ENCODE measurements around the gene RFFL.

The RFFL gene

DNA sequence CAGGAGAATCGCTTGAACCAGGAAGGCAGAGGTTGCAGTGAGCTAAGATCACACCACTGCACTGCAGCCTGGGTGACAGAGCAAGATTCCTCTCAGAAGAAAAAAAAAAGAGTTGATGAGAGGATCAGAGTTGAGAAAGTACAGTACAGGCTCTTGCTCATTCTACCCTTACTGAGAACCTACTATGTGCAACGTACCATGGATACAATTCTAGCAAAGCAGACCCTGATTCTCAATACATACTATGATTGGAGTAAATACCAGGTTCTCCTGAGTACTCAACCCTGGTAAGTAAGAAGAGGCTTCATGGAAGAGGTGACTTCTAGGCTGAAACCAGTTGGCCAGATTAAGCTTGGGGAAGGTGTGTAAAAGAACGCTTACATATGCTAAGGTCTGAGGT is 1.2 kb downstream of the RFFL start:
- Histone ChIP-seq H3K36me3 (replicated peaks in 1 of 2; ENCODE audit: control insufficient read depth in 2 of 2, insufficient read depth in 2 of 2, low read length in 2 of 2) (no peaks in the 10 kb centered on the region), H3K9me3 (replicated peaks in 1 of 2; ENCODE audit: control insufficient read depth in 2 of 2, insufficient read depth in 1 of 2, low read depth in 1 of 2, low read length in 2 of 2) (no peaks in the 10 kb centered on the region), H2AFZ (ENCODE audit: low read length) (no peak overlapping the region), H2BK15ac (ENCODE audit: low read length) (no peak overlapping the region), H2BK120ac (ENCODE audit: low read depth, low read length) (no peak overlapping the region), H3K79me1 (ENCODE audit: low read depth, low read length) (no peaks in the 10 kb centered on the region), H3K4me1 (ENCODE audit: control insufficient read depth in 2 of 2, insufficient read depth in 1 of 2, low read depth in 1 of 2, low read length in 2 of 2) (peaks cover 6 to 7% of the 10 kb centered on the region in 2 donors), H3K4me2 (ENCODE audit: insufficient read depth, low read length, poor library complexity, severe bottlenecking) (no peak overlapping the region), H2BK12ac (ENCODE audit: low read length) (no peak overlapping the region), H2AK5ac (ENCODE audit: low read depth, low read length) (no peak overlapping the region), H3K9ac (ENCODE audit: low read depth, low read length, poor library complexity) (no peak overlapping the region), H3K4ac (ENCODE audit: low read length) (no peak overlapping the region), H2BK5ac (ENCODE audit: low read length) (no peak overlapping the region), H3K14ac (ENCODE audit: low read length) (no peak overlapping the region), H3K23ac (ENCODE audit: low read depth, low read length, poor library complexity) (no peak overlapping the region), H3K27me3 (ENCODE audit: control insufficient read depth in 3 of 3, insufficient read depth in 3 of 3, low read depth in 1 of 3, low read length in 3 of 3) (no peaks in the 10 kb centered on the region), H4K8ac (ENCODE audit: low read depth, low read length) (no peak overlapping the region), H3K4me3 (ENCODE audit: low read length in 2 of 2) (no peak overlapping the region), H3K18ac (ENCODE audit: low read length) (no peak overlapping the region), H4K91ac (ENCODE audit: low read depth, low read length, poor library complexity) (no peak overlapping the region), H3K27ac (replicated peaks; ENCODE audit: low read length) (no peak overlapping the region)
- no CpG with 5 or more reads among the region's 3 CpGs for WGBS, 2 donors (ENCODE audit: extremely low coverage in 2 of 2, insufficient read length in 2 of 2, insufficient replicate concordance in 1 of 2)
- DNase-seq (ENCODE audit: low spot score) = no peak

DNA sequence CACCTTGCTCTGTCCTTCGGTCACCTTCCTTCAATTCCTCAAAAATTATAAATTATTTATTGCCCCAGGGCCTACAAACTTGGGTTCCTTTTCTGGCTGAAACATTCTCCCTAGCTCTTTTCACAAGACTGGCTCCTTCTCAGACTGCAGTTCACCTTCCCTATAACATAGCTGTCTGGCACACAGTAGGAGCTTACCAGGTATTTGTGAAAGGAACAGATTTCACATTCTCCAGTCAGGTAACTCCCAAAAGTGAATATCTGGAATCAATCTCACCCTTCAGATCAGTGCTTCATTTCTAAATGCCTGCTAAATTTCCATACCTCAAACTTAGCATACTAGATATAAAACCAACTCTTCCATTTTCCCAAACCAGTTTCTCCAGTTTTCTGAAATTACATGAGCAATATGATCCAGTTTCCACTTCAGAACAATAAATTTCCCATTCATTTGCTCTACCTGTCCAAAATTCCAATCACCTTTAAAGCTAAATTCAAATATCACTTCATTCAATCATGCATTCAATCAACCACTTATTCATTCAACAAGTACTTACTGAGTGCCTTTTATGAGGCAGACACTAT is 6.1 kb downstream of the RFFL start:
- H3K79me1 ChIP-seq (ENCODE audit: low read depth, low read length) = no peaks in the 10 kb centered on the region
- no peak overlapping the region for H3K9ac ChIP-seq (ENCODE audit: low read depth, low read length, poor library complexity)
- DNase-seq (ENCODE audit: low spot score) = no peak
- no peak overlapping the region for H2BK12ac ChIP-seq (ENCODE audit: low read length)
- no peak overlapping the region for H3K4me3 ChIP-seq (ENCODE audit: low read length in 2 of 2)
- H4K91ac ChIP-seq (ENCODE audit: low read depth, low read length, poor library complexity) = no peak overlapping the region
- WGBS, 2 donors (ENCODE audit: extremely low coverage in 2 of 2, insufficient read length in 2 of 2, insufficient replicate concordance in 1 of 2) = no CpG with 5 or more reads among the region's 1 CpG
- no peak overlapping the region for H2BK120ac ChIP-seq (ENCODE audit: low read depth, low read length)
- H4K8ac ChIP-seq (ENCODE audit: low read depth, low read length) = no peak overlapping the region
- H3K9me3 ChIP-seq (replicated peaks in 1 of 2; ENCODE audit: control insufficient read depth in 2 of 2, insufficient read depth in 1 of 2, low read depth in 1 of 2, low read length in 2 of 2) = no peaks in the 10 kb centered on the region
- no peak overlapping the region for H3K23ac ChIP-seq (ENCODE audit: low read depth, low read length, poor library complexity)
- H2AFZ ChIP-seq (ENCODE audit: low read length) = no peak overlapping the region
- no peak overlapping the region for H2AK5ac ChIP-seq (ENCODE audit: low read depth, low read length)
- no peak overlapping the region for H3K4me2 ChIP-seq (ENCODE audit: insufficient read depth, low read length, poor library complexity, severe bottlenecking)
- no peak overlapping the region for H2BK5ac ChIP-seq (ENCODE audit: low read length)
- no peaks in the 10 kb centered on the region for H3K36me3 ChIP-seq (replicated peaks in 1 of 2; ENCODE audit: control insufficient read depth in 2 of 2, insufficient read depth in 2 of 2, low read length in 2 of 2)
- H3K4ac ChIP-seq (ENCODE audit: low read length) = no peak overlapping the region
- H3K27ac ChIP-seq (replicated peaks; ENCODE audit: low read length) = no peak overlapping the region
- no peak overlapping the region for H3K14ac ChIP-seq (ENCODE audit: low read length)
- no peak overlapping the region for H2BK15ac ChIP-seq (ENCODE audit: low read length)
- no peak overlapping the region for H3K18ac ChIP-seq (ENCODE audit: low read length)
- H3K4me1 ChIP-seq (ENCODE audit: control insufficient read depth in 2 of 2, insufficient read depth in 1 of 2, low read depth in 1 of 2, low read length in 2 of 2) = peaks cover 0 to 3% of the 10 kb centered on the region in 2 donors
- no peaks in the 10 kb centered on the region for H3K27me3 ChIP-seq (ENCODE audit: control insufficient read depth in 3 of 3, insufficient read depth in 3 of 3, low read depth in 1 of 3, low read length in 3 of 3)

DNA sequence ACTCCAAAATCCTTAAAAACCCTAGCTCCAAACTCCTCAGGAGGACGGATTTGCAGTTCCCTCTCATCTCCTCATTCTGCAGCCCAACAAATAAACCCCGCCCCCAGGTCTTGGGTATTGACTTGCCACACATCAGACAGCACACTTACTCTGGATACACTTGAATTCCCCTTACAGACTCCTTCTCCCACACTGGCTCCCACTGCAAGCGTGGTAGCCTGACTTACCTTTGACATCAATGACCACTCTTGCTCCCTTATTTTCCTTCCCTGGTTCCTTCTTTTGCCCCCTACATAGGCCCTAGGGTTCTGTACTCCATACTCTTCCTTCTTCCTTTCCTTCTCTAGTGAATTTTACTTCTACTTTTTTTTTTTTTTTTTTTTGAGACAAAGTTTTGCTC is 7.5 kb downstream of the RFFL start:
- H2BK120ac ChIP-seq (ENCODE audit: low read depth, low read length) = no peak overlapping the region
- H3K9ac ChIP-seq (ENCODE audit: low read depth, low read length, poor library complexity) = no peak overlapping the region
- no peak for DNase-seq (ENCODE audit: low spot score)
- no peak overlapping the region for H2BK12ac ChIP-seq (ENCODE audit: low read length)
- no peak overlapping the region for H2BK15ac ChIP-seq (ENCODE audit: low read length)
- no peak overlapping the region for H3K23ac ChIP-seq (ENCODE audit: low read depth, low read length, poor library complexity)
- H3K14ac ChIP-seq (ENCODE audit: low read length) = no peak overlapping the region
- H3K9me3 ChIP-seq (replicated peaks in 1 of 2; ENCODE audit: control insufficient read depth in 2 of 2, insufficient read depth in 1 of 2, low read depth in 1 of 2, low read length in 2 of 2) = no peaks in the 10 kb centered on the region
- H3K4me3 ChIP-seq (ENCODE audit: low read length in 2 of 2) = no peak overlapping the region
- no peak overlapping the region for H2AK5ac ChIP-seq (ENCODE audit: low read depth, low read length)
- H2BK5ac ChIP-seq (ENCODE audit: low read length) = no peak overlapping the region
- no peak overlapping the region for H4K91ac ChIP-seq (ENCODE audit: low read depth, low read length, poor library complexity)
- peaks cover 0 to 3% of the 10 kb centered on the region in 2 donors for H3K4me1 ChIP-seq (ENCODE audit: control insufficient read depth in 2 of 2, insufficient read depth in 1 of 2, low read depth in 1 of 2, low read length in 2 of 2)
- no peak overlapping the region for H3K4ac ChIP-seq (ENCODE audit: low read length)
- no peak overlapping the region for H3K27ac ChIP-seq (replicated peaks; ENCODE audit: low read length)
- H3K36me3 ChIP-seq (replicated peaks in 1 of 2; ENCODE audit: control insufficient read depth in 2 of 2, insufficient read depth in 2 of 2, low read length in 2 of 2) = no peaks in the 10 kb centered on the region
- WGBS, 2 donors (ENCODE audit: extremely low coverage in 2 of 2, insufficient read length in 2 of 2, insufficient replicate concordance in 1 of 2) = no CpG with 5 or more reads among the region's 3 CpGs
- H3K18ac ChIP-seq (ENCODE audit: low read length) = no peak overlapping the region
- H4K8ac ChIP-seq (ENCODE audit: low read depth, low read length) = no peak overlapping the region
- H3K27me3 ChIP-seq (ENCODE audit: control insufficient read depth in 3 of 3, insufficient read depth in 3 of 3, low read depth in 1 of 3, low read length in 3 of 3) = no peaks in the 10 kb centered on the region
- H3K4me2 ChIP-seq (ENCODE audit: insufficient read depth, low read length, poor library complexity, severe bottlenecking) = no peak overlapping the region
- H2AFZ ChIP-seq (ENCODE audit: low read length) = no peak overlapping the region
- H3K79me1 ChIP-seq (ENCODE audit: low read depth, low read length) = no peaks in the 10 kb centered on the region

DNA sequence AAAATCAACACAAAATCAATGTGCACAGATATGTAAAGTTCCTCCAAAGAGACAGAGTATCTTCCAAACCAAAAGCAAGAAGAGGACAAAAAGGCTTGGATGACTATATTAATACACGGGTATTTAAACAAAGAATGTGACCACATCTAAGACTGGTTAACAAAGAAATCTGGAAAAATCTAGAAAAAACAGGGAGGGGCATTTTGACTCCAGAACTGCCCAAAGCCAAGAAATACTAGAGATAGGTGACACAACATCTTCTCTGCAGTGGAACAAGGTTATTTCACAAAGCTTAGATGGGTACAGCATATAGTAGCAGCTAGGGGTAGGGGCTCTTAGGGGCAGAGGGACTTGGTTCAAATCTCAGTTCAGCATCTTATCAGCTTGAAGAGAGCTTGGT is 10.3 kb downstream of the RFFL start:
- no CpG with 5 or more reads among the region's 1 CpG for WGBS, 2 donors (ENCODE audit: extremely low coverage in 2 of 2, insufficient read length in 2 of 2, insufficient replicate concordance in 1 of 2)
- H2AFZ ChIP-seq (ENCODE audit: low read length) = no peak overlapping the region
- no peak overlapping the region for H3K9ac ChIP-seq (ENCODE audit: low read depth, low read length, poor library complexity)
- no peak overlapping the region for H3K14ac ChIP-seq (ENCODE audit: low read length)
- no peak overlapping the region for H3K23ac ChIP-seq (ENCODE audit: low read depth, low read length, poor library complexity)
- H3K18ac ChIP-seq (ENCODE audit: low read length) = no peak overlapping the region
- no peak overlapping the region for H3K4me2 ChIP-seq (ENCODE audit: insufficient read depth, low read length, poor library complexity, severe bottlenecking)
- H3K4me1 ChIP-seq (ENCODE audit: control insufficient read depth in 2 of 2, insufficient read depth in 1 of 2, low read depth in 1 of 2, low read length in 2 of 2) = peaks cover 0 to 3% of the 10 kb centered on the region in 2 donors
- H3K27ac ChIP-seq (replicated peaks; ENCODE audit: low read length) = no peak overlapping the region
- no peak overlapping the region for H2BK15ac ChIP-seq (ENCODE audit: low read length)
- no peak overlapping the region for H4K8ac ChIP-seq (ENCODE audit: low read depth, low read length)
- no peak overlapping the region for H2BK12ac ChIP-seq (ENCODE audit: low read length)
- H2AK5ac ChIP-seq (ENCODE audit: low read depth, low read length) = no peak overlapping the region
- no peak overlapping the region for H3K4ac ChIP-seq (ENCODE audit: low read length)
- no peaks in the 10 kb centered on the region for H3K27me3 ChIP-seq (ENCODE audit: control insufficient read depth in 3 of 3, insufficient read depth in 3 of 3, low read depth in 1 of 3, low read length in 3 of 3)
- H3K36me3 ChIP-seq (replicated peaks in 1 of 2; ENCODE audit: control insufficient read depth in 2 of 2, insufficient read depth in 2 of 2, low read length in 2 of 2) = no peaks in the 10 kb centered on the region
- no peak overlapping the region for H3K4me3 ChIP-seq (ENCODE audit: low read length in 2 of 2)
- H2BK5ac ChIP-seq (ENCODE audit: low read length) = no peak overlapping the region
- H3K9me3 ChIP-seq (replicated peaks in 1 of 2; ENCODE audit: control insufficient read depth in 2 of 2, insufficient read depth in 1 of 2, low read depth in 1 of 2, low read length in 2 of 2) = no peaks in the 10 kb centered on the region
- no peak for DNase-seq (ENCODE audit: low spot score)
- H3K79me1 ChIP-seq (ENCODE audit: low read depth, low read length) = no peaks in the 10 kb centered on the region
- no peak overlapping the region for H2BK120ac ChIP-seq (ENCODE audit: low read depth, low read length)
- no peak overlapping the region for H4K91ac ChIP-seq (ENCODE audit: low read depth, low read length, poor library complexity)

All from neuronal stem cell (in vitro differentiated cells).